ACHN (cell line): ENCODE measurements around the gene RNF167.

ENCODE experiments used
- DNase-seq: peaks from one replicate; pipeline ENCODE4 v3.0.0-alpha.2; 2015
- in situ Hi-C: cut with HindIII; loops from 2 replicates; pipeline ENCODE4 v1.10.0; 2017; ENCODE audit warnings: low sequenced_read_pairs, low pct_ligation_motif_present, low pct_unique_long_range_greater_than_20kb

RNF167 gene

DNA sequence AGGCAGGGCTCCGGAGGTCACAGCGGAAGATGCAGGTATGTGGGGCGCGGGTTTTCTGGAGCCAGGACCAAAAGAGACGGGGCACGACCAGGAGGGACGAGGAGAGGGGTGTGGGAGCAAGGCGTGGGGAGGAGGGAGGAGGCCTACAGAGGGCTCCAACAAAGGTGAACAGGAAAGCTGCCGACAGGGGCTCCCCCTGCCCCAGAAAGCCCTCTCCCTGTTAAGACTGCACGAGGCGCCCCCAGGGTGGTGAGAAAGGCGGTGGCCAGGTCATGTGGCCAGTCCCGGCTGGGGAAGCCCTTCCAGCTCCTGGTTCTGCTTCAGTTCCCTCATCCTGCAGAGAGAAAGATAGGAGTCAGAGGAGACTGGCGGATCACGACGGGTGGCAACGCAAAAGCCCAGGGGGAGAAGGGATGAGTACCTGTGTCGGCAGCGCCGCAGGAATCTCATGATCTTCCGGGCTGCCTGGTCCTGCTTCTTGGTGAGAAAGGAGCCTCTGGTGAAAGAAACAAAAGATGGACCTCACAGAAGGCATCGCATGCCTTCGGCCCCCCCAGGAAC, 28.5 kb downstream of the RNF167 start:
- in situ Hi-C loops: no loop called here
- peak; percentile 83 for DNase-seq

GRCh38 chr17:4969047-4969550, 29.0 kb downstream of the RNF167 start:
- in situ Hi-C loops: no loop called here
- DNase-seq: peak; percentile 94

GRCh38 chr17:4969551-4970173, 29.6 kb downstream of the RNF167 start:
- in situ Hi-C loops: no loop called here
- DNase-seq: peak; percentile 54

GRCh38 chr17:4970273-4970672, 30.2 kb downstream of the RNF167 start:
- no peak for DNase-seq
- in situ Hi-C loops: no loop called here

DNA sequence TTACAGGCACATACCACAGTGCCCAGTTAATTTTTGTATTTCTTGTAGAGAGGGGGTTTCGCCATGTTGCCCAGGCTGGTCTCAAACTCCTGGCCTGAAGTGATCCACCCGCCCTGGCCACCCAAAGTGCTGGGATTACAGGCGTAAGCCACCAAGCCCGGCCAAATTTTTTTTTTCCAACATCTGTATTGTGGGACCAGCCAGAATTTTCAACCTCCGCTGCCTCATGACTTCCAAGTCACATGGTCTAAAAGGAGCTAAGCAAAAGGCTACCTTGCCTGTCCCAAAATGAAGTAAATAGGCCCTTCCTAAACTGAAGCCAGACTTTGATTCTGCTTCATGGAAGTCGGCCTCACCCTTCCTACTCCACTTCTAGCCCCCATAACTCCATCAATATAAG, 31.8 kb downstream of the RNF167 start:
- DNase-seq: no peak
- in situ Hi-C loops: no loop called here

GRCh38 chr17:4972322-4972721, 32.3 kb downstream of the RNF167 start:
- in situ Hi-C loops: no loop called here

DNA sequence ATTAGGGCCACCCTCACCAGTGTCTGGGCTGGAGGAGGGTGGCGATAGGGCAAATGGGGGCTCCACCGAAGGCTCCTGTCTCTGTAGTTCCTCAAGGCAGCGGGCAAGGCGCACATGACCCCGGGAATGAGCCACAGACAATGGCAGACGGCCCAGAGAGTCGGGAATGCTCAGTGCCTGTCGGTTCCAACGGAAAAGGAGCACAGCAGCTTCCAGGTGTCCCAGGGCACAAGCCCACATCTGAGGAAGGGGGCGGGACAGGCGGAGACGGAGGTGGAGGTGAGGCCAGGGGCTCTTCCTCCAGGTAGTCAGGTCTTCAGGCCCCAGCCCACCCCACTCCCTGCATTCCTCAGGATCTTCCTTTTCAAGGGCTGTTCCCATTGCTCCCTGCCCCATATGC, 32.7 kb downstream of the RNF167 start:
- no peak for DNase-seq
- in situ Hi-C loops: no loop called here

More at GRCh38 chr17:4972322-4972721, 32.3 kb downstream of the RNF167 start:
- no peak for DNase-seq

DNA sequence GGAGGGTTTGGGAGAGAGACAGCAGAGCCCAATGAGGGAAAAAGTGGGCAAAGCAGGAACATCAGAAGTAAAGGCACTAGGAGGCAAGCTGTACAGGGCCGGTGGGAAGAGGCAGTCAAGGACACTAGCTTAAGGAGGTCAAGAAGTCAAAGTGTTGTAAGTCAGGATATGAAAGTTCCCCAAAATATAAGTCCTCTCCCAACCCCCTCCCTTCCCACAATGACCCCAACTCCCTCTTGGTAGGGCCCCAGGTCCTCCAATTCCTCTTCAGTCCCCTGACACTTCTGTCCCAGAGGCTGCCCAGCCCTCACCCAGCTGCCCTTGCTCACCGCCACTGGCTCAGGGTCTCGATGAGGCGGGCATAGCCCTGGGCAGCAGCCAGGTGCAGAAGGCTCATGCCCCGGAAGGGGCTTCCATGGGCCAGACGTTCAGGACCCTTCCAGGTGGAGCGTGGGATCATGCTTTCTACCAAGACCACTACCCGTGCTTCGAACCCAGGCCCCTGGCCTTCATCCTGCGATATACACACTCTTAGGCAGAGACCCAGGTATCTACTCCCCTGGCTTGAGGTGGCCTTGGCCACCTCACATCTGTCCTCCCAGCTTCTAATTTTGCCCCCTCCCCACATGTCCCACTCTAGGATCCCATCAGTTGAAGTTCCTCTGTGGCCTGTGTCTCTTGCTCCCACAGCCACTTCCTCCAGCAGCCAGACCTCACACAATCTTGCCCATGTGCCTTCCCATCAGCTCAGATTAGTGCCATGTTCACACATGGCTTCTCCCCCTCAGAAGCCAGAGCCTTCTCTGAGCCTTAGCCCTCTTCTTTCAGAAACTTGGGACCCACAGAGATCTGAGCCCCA, 33.4 kb downstream of the RNF167 start:
- no peak for DNase-seq
- in situ Hi-C loops: no loop called here

GRCh38 chr17:4974115-4974670, 34.1 kb downstream of the RNF167 start:
- in situ Hi-C loops: no loop called here
- no peak for DNase-seq

DNA sequence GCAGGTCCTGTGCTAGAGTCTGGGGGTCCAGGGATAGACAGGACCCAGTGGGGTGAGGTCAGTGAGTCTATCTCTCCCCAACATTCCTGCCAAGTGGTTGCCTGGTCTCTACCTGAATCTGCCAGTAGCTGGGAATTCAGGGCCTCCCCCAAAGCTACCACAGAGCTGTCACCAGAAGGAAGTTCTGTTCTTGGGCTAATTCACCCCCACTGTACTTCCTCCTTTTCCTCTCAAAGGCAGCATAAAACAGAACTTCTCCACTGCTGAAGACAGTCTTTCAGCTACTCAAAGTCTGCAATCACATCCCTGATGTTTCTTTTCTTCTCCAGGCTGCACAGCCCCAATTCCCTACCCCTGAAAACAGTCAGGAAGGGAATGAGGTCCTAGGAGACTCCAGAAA, 38.7 kb downstream of the RNF167 start:
- in situ Hi-C loops: no loop called here
- no peak for DNase-seq

GRCh38 chr17:4980644-4981216, 40.7 kb downstream of the RNF167 start:
- in situ Hi-C loops: no loop called here
- peak; percentile 60 for DNase-seq

DNA sequence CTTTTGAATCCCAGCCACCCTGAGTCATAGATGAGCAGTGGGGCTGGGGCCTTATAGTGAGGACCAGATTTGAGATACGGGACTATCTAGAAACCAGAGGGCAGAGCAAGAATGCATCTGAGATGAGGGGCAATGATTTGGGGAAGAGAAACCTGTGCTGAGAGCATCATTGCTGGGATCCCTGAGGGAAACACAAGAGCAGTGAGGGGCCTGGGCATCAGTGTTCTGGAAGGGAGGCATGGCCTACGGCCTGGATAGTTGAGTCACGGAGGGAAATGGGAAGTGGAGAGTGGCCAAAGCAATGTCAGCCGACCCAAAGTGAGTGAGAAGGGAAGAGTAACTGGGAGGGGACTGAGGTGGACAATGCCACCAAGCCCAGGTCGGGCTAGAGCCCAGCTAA, 42.2 kb downstream of the RNF167 start:
- no peak for DNase-seq
- in situ Hi-C loops: no loop called here

DNA sequence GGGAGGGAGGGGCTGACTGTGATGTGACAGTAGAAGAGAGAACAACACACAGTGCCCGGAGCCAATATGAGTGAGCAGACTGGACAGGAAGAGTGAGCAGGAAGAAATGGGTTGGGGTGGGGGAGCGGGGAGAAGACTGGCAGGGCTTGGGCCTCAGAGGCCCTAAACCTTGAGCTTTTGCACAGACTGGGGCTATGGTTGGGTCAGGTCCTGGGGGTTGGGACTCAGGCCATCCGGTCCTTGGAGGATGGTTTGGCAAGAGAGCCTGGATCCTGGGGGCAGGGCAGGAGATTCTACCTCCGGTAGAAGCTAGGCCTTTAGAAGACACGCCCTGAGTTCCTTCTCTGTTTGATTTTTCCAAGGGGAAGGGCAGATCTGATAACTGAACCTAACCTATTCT, 46.3 kb downstream of the RNF167 start:
- in situ Hi-C loops: no loop called here
- DNase-seq: no peak

DNA sequence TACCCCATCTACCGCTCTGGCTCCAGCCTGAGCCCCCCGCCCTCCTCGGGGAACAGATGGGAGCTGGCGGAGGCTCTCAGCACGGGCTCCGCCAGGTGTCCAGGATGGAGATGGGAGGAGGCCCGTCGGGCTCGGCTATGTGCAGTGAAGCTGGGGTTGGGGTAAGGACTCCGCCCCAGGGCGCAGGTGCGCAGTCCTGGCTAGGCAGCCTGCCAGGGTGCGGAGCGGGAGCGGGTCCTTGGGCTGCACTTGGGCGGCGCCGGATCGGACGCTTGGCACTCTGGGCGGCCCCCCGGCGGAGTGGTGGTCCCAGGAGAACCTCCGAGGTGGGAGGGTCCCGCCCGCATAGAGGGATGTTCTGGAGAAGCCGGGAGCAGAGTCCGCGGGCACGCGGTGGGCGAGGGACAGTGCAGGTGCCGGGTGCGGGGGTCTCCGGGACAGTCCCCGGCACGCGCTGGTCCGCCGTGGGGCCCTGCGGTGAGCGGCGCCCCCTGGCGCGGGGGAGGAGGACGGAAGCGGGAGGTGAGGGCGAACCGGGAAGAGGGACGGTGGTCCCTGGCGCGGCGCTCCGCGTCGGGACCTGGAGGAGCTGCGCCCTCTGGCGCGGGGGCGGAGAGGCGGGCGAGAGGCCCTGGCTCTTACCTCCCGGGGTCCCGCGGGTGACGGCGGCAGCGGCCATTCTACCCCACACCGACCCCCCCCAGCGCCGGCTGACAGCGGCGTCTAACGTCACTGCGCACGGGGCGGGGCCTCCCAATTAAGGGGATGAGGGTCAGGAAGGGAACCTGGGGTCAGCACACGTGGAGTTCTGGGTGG, 47.1 kb downstream of the RNF167 start, which contains the start of gene CAMTA2:
Gene CAMTA2 (minus strand): TSS at position 725 of the 816 bp plus-strand sequence. CDS start 1,453 bp downstream, outside the sequence.
- DNase-seq: peak; percentile 78

DNA sequence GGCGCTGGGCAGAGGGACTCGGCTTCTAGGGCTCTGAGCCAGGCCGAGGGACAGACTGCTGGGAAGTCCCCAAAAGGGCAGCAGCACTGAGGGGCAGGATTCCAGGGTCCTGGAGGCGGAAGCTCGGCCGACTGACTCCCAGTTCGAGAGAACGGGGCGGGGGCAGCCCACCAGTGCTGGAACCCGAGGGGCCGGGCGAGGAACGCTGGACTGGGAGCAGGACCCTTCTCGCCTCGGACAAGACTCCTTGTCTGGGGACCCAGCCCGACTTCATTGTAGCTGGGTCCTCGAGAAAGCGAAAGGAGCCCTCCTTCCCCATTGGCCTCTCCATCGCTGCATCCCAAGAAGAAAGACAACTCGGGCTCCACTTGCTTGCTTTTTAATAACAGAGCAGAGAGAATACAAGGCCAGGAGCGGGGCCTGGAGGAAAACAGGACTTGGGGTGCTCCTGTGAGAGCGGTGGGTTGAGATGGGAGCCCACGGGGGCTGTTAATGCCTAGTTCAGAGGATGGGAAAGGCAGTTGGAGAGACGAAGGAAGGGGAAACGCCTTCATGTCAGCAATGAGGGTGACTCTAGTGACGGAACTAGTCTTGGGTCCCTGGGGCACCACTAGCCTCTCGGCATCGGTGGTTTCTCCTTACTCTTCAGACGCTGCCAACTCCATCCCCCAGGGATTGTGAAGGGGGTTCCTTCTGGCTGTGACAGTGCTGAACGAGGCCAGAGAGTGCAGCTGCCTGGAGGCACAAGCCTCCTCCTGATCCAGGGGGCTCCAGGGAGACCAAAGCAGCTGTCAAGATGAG, 47.9 kb downstream of the RNF167 start:
- in situ Hi-C loops: no loop called here
- DNase-seq: no peak

More for the DNA sequence above, 47.1 kb downstream of the RNF167 start, which contains the start of gene CAMTA2:
- in situ Hi-C loops: no loop called here

GRCh38 chr17:4994081-4994595, 54.1 kb downstream of the RNF167 start:
- in situ Hi-C loops: no loop called here
- no peak for DNase-seq
